ENCODE results near the gene TAF4.

DNA sequence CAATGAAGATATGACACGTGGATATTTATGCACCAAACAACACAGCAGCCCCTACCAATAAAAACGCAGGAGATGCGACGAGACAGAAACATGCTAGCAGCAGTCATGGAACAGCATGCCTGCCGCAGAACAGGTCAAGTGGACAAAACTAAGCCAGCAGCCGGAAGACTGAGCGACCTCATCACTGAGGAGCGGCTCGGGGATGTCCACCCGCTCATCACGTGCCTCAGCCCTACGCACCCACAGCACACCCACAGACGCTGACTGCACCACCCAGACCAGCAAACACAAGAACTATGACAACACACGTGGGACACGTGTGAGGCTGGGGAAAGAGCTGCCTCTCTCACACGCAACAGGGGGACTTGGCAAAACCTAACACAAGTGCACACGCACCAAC is 81.7 kb downstream of the TAF4 start:
- TF ChIP-seq, protein P1, sequence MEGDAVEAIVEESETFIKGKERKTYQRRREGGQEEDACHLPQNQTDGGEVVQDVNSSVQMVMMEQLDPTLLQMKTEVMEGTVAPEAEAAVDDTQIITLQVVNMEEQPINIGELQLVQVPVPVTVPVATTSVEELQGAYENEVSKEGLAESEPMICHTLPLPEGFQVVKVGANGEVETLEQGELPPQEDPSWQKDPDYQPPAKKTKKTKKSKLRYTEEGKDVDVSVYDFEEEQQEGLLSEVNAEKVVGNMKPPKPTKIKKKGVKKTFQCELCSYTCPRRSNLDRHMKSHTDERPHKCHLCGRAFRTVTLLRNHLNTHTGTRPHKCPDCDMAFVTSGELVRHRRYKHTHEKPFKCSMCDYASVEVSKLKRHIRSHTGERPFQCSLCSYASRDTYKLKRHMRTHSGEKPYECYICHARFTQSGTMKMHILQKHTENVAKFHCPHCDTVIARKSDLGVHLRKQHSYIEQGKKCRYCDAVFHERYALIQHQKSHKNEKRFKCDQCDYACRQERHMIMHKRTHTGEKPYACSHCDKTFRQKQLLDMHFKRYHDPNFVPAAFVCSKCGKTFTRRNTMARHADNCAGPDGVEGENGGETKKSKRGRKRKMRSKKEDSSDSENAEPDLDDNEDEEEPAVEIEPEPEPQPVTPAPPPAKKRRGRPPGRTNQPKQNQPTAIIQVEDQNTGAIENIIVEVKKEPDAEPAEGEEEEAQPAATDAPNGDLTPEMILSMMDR (IDR thresholded peaks at IDR 0.05), result no peak
- TF ChIP-seq POLR2A (IDR thresholded peaks at IDR 0.05), result no peak
